Osteocyte (in vitro differentiated cells): ENCODE measurements around the gene PLCB1. TPM values are rescaled to one million over a fixed set of nuclear protein-coding genes. Genes with fewer than 3 reads are reported as not detected.

Experiments
- DNase-seq: peaks from one replicate; pipeline ENCODE4 v3.0.0; 2021; ENCODE audit warnings: mixed read lengths; ENCODE audit not compliant: unreplicated experiment; ENCODE audit errors: extremely low spot score
- H3K27ac Mint-ChIP-seq: one replicate; pipeline ENCODE4 v1.8.0; 2021; ENCODE audit warnings: mild to moderate bottlenecking, mixed read lengths; ENCODE audit not compliant: unreplicated experiment
- H3K27me3 Mint-ChIP-seq: one replicate; pipeline ENCODE4 v1.8.0; 2021; ENCODE audit warnings: mixed read lengths; ENCODE audit not compliant: unreplicated experiment
- H3K36me3 Mint-ChIP-seq: one replicate; pipeline ENCODE4 v1.8.0; 2021; ENCODE audit warnings: mixed read lengths; ENCODE audit not compliant: unreplicated experiment
- H3K4me1 Mint-ChIP-seq: one replicate; pipeline ENCODE4 v1.8.0; 2021; ENCODE audit warnings: mixed read lengths; ENCODE audit not compliant: unreplicated experiment
- H3K4me3 Mint-ChIP-seq: one replicate; pipeline ENCODE4 v1.8.0; 2021; ENCODE audit warnings: mild to moderate bottlenecking, moderate library complexity, mixed read lengths; ENCODE audit not compliant: unreplicated experiment
- H3K9me3 Mint-ChIP-seq: one replicate; pipeline ENCODE4 v1.8.0; 2021; ENCODE audit warnings: mixed read lengths; ENCODE audit not compliant: unreplicated experiment
- CTCF ChIP-seq: fragments of 200-600 bp; sonication (generic); IDR thresholded peaks from 2 replicates; pipeline ENCODE4 v1.5.0; 2021; ENCODE audit warnings: antibody characterized with exemption, mild to moderate bottlenecking, moderate library complexity
- total RNA-seq: library from RNA; stranded (reverse); gene quantifications from 2 replicates; pipeline ENCODE4 v1.2.1, GENCODE V29; 2021

The PLCB1 gene
- total RNA-seq, 1 donor from 2014 or later = 33.3 TPM

GRCh38 chr20:8726460-8726859, 594.4 kb downstream of the PLCB1 start:
- DNase-seq = no peak
- Mint-ChIP-seq H3K9me3 (no peaks in the 10 kb centered on the region), H3K36me3 (peaks cover 11% of the 10 kb centered on the region), H3K27me3 (no peaks in the 10 kb centered on the region), H3K4me1 (peaks cover 6% of the 10 kb centered on the region), H3K4me3 (no peak overlapping the region), H3K27ac (no peak overlapping the region)
- TF ChIP-seq CTCF = no peak

- H3K27ac Mint-ChIP-seq = no peak overlapping the region
- no peak for TF ChIP-seq CTCF
- H3K4me3 Mint-ChIP-seq = no peak overlapping the region
- peaks cover 30% of the 10 kb centered on the region for H3K36me3 Mint-ChIP-seq
- peaks cover 3% of the 10 kb centered on the region for H3K9me3 Mint-ChIP-seq
- no peaks in the 10 kb centered on the region for H3K4me1 Mint-ChIP-seq
- no peak for DNase-seq
- no peaks in the 10 kb centered on the region for H3K27me3 Mint-ChIP-seq
Observed at GRCh38 chr20:8735014-8735413, 602.9 kb downstream of the PLCB1 start.

GRCh38 chr20:8735674-8736073, 603.6 kb downstream of the PLCB1 start:
- Mint-ChIP-seq H3K27ac (no peak overlapping the region), H3K27me3 (no peaks in the 10 kb centered on the region), H3K36me3 (peaks cover 30% of the 10 kb centered on the region), H3K4me3 (no peak overlapping the region), H3K4me1 (no peaks in the 10 kb centered on the region), H3K9me3 (peaks cover 3% of the 10 kb centered on the region)
- TF ChIP-seq CTCF = no peak
- no peak for DNase-seq

- H3K9me3 Mint-ChIP-seq = peaks cover 9% of the 10 kb centered on the region
- H3K4me1 Mint-ChIP-seq = no peaks in the 10 kb centered on the region
- DNase-seq = no peak
- H3K4me3 Mint-ChIP-seq = no peak overlapping the region
- H3K27ac Mint-ChIP-seq = no peak overlapping the region
- peaks cover 45% of the 10 kb centered on the region for H3K36me3 Mint-ChIP-seq
- H3K27me3 Mint-ChIP-seq = no peaks in the 10 kb centered on the region
- no peak for TF ChIP-seq CTCF
Observed at GRCh38 chr20:8740265-8740664, 608.2 kb downstream of the PLCB1 start.

GRCh38 chr20:8744228-8744844, 612.3 kb downstream of the PLCB1 start:
- no peak for DNase-seq
- Mint-ChIP-seq H3K4me1 (no peaks in the 10 kb centered on the region), H3K27me3 (no peaks in the 10 kb centered on the region), H3K36me3 (peaks cover 34% of the 10 kb centered on the region), H3K4me3 (no peak overlapping the region), H3K27ac (no peak overlapping the region), H3K9me3 (peaks cover 6% of the 10 kb centered on the region)
- TF ChIP-seq CTCF = no peak
